Endothelial cell (in vitro differentiated cells): Measurements from ENCODE around the gene ERBIN. TPM values are rescaled to one million over a fixed set of nuclear protein-coding genes. Genes with fewer than 3 reads are reported as not detected.
"Not testable (repeated sequence)": the region's sequence is repeated elsewhere in the genome, so short reads cannot be mapped to it uniquely, and the experiment has no call there.

Source experiments
- DNase-seq: peaks from one replicate; pipeline ENCODE4 v3.0.0; 2021; ENCODE audit warnings: low spot score
- H3K27ac Mint-ChIP-seq: one replicate; pipeline ENCODE4 v1.8.0; 2021; ENCODE audit warnings: mixed read lengths, inconsistent platforms; ENCODE audit not compliant: unreplicated experiment
- H3K27me3 Mint-ChIP-seq: one replicate; pipeline ENCODE4 v1.8.0; 2021; ENCODE audit warnings: mild to moderate bottlenecking, moderate library complexity, mixed read lengths, inconsistent platforms; ENCODE audit not compliant: unreplicated experiment
- H3K36me3 Mint-ChIP-seq: one replicate; pipeline ENCODE4 v1.8.0; 2021; ENCODE audit warnings: mild to moderate bottlenecking, low read depth, mixed read lengths, inconsistent platforms; ENCODE audit not compliant: unreplicated experiment
- H3K4me1 Mint-ChIP-seq: one replicate; pipeline ENCODE4 v1.8.0; 2021; ENCODE audit warnings: mild to moderate bottlenecking, mixed read lengths, inconsistent platforms; ENCODE audit not compliant: unreplicated experiment
- H3K4me3 Mint-ChIP-seq: one replicate; pipeline ENCODE4 v1.8.0; 2021; ENCODE audit warnings: mild to moderate bottlenecking, mixed read lengths, inconsistent platforms; ENCODE audit not compliant: unreplicated experiment
- H3K9me3 Mint-ChIP-seq: one replicate; pipeline ENCODE4 v1.8.0; 2021; ENCODE audit warnings: mixed read lengths, inconsistent platforms; ENCODE audit not compliant: unreplicated experiment
- CTCF ChIP-seq: fragments of 200-600 bp; sonication (generic); IDR thresholded peaks from one replicate; pipeline ENCODE4 v1.5.0; 2021; ENCODE audit warnings: antibody characterized with exemption; ENCODE audit not compliant: unreplicated experiment
- total RNA-seq: library from RNA; stranded (reverse); fragmentation: NEBNext Ultra II Directional; extraction: Animal tissue kit (Norgen Biotek cat#: 25700); gene quantifications from one replicate; pipeline ENCODE4 v1.2.1, GENCODE V29; 2021; ENCODE audit not compliant: unreplicated experiment

Gene ERBIN
- total RNA-seq, 1 donor from 2014 or later = 93.3 TPM

- Mint-ChIP-seq H3K4me3 (no peak overlapping the region), H3K36me3 (no peaks in the 10 kb centered on the region), H3K27ac (no peak overlapping the region), H3K4me1 (no peaks in the 10 kb centered on the region), H3K9me3 (no peaks in the 10 kb centered on the region), H3K27me3 (no peaks in the 10 kb centered on the region)
- no peak for DNase-seq
- TF ChIP-seq CTCF = no peak
These were observed 44.1 kb upstream of the ERBIN start for GRCh38 chr5:65882278-65882677.

- TF ChIP-seq CTCF = no peak
- Mint-ChIP-seq H3K9me3 (no peaks in the 10 kb centered on the region), H3K4me3 (no peak overlapping the region), H3K4me1 (no peaks in the 10 kb centered on the region), H3K27me3 (no peaks in the 10 kb centered on the region), H3K36me3 (no peaks in the 10 kb centered on the region), H3K27ac (no peak overlapping the region)
- no peak for DNase-seq
These were observed 42.9 kb upstream of the ERBIN start for GRCh38 chr5:65883461-65883860.

GRCh38 chr5:65886387-65886786 lies 40.0 kb upstream of the ERBIN start:
- Mint-ChIP-seq H3K36me3 (no peaks in the 10 kb centered on the region), H3K4me3 (no peak overlapping the region), H3K9me3 (no peaks in the 10 kb centered on the region), H3K27me3 (no peaks in the 10 kb centered on the region), H3K27ac (no peak overlapping the region), H3K4me1 (no peaks in the 10 kb centered on the region)
- no peak for DNase-seq
- no peak for TF ChIP-seq CTCF

- not testable (repeated sequence) for H3K4me1 Mint-ChIP-seq, H3K27ac Mint-ChIP-seq, H3K9me3 Mint-ChIP-seq, H3K27me3 Mint-ChIP-seq, DNase-seq, H3K36me3 Mint-ChIP-seq, H3K4me3 Mint-ChIP-seq
These were observed 34.4 kb upstream of the ERBIN start for GRCh38 chr5:65892024-65892423.

- Mint-ChIP-seq H3K27ac (no peak overlapping the region), H3K4me3 (no peak overlapping the region)
These were observed 33.6 kb upstream of the ERBIN start for GRCh38 chr5:65892801-65893200.

More at GRCh38 chr5:65892801-65893200, 33.6 kb upstream of the ERBIN start:
- H3K4me1 Mint-ChIP-seq = no peaks in the 10 kb centered on the region
- no peak for DNase-seq
- no peak for TF ChIP-seq CTCF
- H3K36me3 Mint-ChIP-seq = no peaks in the 10 kb centered on the region
- no peaks in the 10 kb centered on the region for H3K27me3 Mint-ChIP-seq
- no peaks in the 10 kb centered on the region for H3K9me3 Mint-ChIP-seq
